Gastroesophageal sphincter (tissue), 3 donors: Measurements from ENCODE around the gene CLIC4.

Experiments
- EP300 ChIP-seq: sonication (generic); formaldehyde crosslinking; IDR thresholded peaks from one replicate; pipeline ENCODE4 v1.6.1; 2017; ENCODE audit warnings: antibody characterized with exemption, mild to moderate bottlenecking
- POLR2A ChIP-seq, 2 donors: fragments of 450-650 bp; IDR thresholded peaks; one replicate each; pipeline ENCODE4 v1.6.1; 2017; ENCODE audit warnings: antibody characterized with exemption in 2 of 2, mild to moderate bottlenecking in 2 of 2, moderate library complexity in 1 of 2
- POLR2AphosphoS5 ChIP-seq: sonication (generic); formaldehyde crosslinking; IDR thresholded peaks from one replicate; pipeline ENCODE4 v1.6.1; 2017; ENCODE audit warnings: antibody characterized with exemption
- TF ChIP-seq, protein P1 (sequence below), 4 experiments: fragments of 200-600 bp in 2 of 4; fragments of 450-650 bp in 2 of 4; sonication (generic) in 1 of 4; IDR thresholded peaks; one replicate each; pipeline ENCODE4 v1.5.1; 2017 to 2019; ENCODE audit warnings: antibody characterized with exemption in 4 of 4, mild to moderate bottlenecking in 2 of 4, moderate library complexity in 2 of 4

DNA sequence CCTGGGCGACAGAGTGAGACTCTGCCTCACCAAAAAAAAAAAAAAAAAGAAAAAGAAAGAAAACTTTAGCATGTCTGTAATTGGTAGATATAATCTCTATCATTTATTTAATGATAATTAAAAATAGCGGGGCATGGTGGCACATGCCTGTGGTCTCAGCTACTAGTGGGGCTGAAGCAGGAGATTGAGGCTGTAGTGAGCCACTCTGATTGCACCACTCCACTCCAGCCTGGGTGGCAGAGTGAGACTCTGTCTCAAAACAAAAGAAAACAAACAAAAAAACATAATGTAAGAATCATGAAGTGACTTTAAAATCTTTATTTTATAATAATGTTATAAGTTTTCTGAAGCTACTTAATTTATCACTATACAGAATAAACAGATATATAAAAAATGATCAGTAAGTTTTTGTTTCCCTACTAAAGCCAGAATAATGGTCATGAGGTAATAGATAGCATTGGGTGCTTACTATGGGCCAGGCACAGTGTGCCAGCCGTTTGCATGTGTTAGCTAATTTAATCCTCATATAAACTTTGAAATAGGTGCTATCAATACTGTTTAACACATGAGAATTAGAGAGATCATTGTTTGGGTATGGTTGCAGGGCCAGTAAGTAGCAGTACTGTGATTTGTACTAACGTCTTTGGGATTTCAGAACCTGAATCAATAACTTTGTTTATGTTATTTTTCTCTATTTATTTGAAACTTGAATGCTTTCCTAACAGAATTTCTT is 23.8 kb downstream of the CLIC4 start:
- TF ChIP-seq, protein P1, sequence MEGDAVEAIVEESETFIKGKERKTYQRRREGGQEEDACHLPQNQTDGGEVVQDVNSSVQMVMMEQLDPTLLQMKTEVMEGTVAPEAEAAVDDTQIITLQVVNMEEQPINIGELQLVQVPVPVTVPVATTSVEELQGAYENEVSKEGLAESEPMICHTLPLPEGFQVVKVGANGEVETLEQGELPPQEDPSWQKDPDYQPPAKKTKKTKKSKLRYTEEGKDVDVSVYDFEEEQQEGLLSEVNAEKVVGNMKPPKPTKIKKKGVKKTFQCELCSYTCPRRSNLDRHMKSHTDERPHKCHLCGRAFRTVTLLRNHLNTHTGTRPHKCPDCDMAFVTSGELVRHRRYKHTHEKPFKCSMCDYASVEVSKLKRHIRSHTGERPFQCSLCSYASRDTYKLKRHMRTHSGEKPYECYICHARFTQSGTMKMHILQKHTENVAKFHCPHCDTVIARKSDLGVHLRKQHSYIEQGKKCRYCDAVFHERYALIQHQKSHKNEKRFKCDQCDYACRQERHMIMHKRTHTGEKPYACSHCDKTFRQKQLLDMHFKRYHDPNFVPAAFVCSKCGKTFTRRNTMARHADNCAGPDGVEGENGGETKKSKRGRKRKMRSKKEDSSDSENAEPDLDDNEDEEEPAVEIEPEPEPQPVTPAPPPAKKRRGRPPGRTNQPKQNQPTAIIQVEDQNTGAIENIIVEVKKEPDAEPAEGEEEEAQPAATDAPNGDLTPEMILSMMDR (IDR thresholded peaks at IDR 0.05): no peak
- TF ChIP-seq POLR2A (IDR thresholded peaks at IDR 0.05) (no peak), POLR2AphosphoS5 (no peak), EP300 (no peak)
